Stimulated activated naive CD8-positive, alpha-beta T cell treated with anti-CD3 and anti-CD28 coated beads, Interleukin-15, amount 100 ng/mL, for 72 hours (primary cell): ENCODE measurements around the gene ABHD1.
"Not testable (repeated sequence)": the region's sequence is repeated elsewhere in the genome, so short reads cannot be mapped to it uniquely, and the experiment has no call there.

Experiments used
- ATAC-seq: fragments of 150-1000 bp; cut with Tn5 transposase; 2 replicates; pipeline ENCODE4 v1.10.0; 2021; ENCODE audit warnings: mild to moderate bottlenecking, moderate library complexity
- DNase-seq, 2 donors: peaks; one replicate each; pipeline ENCODE4 v3.0.0; 2021 to 2022
- H3K27ac Mint-ChIP-seq, 2 donors: one replicate each; pipeline ENCODE4 v1.8.0; 2022; ENCODE audit warnings: mild to moderate bottlenecking in 2 of 2, mixed read lengths in 2 of 2, moderate library complexity in 2 of 2
- H3K27me3 Mint-ChIP-seq: one replicate; pipeline ENCODE4 v1.8.0; 2022; ENCODE audit warnings: mixed read lengths
- H3K4me1 Mint-ChIP-seq: one replicate; pipeline ENCODE4 v1.8.0; 2022; ENCODE audit warnings: mild to moderate bottlenecking, mixed read lengths
- H3K4me3 Mint-ChIP-seq, 2 donors: one replicate each; pipeline ENCODE4 v1.8.0; 2022; ENCODE audit warnings: mild to moderate bottlenecking in 2 of 2, mixed read lengths in 2 of 2, moderate library complexity in 1 of 2
- H3K9me3 Mint-ChIP-seq, 2 donors: one replicate each; pipeline ENCODE4 v1.8.0; 2022; ENCODE audit warnings: mixed read lengths in 2 of 2

ABHD1 gene

GRCh38 chr2:27154488-27154887 is 30.9 kb downstream of the ABHD1 start:
- Mint-ChIP-seq H3K27ac (peak overlapping the region in 1 of 2 donors; percentile 64), H3K4me1 (peaks cover 14% of the 10 kb centered on the region), H3K9me3 (no peaks in the 10 kb centered on the region), H3K4me3 (no peak overlapping the region), H3K27me3 (no peaks in the 10 kb centered on the region)
- DNase-seq, result no peak
- no peak for ATAC-seq

- no peaks in the 10 kb centered on the region for H3K27me3 Mint-ChIP-seq
These were observed 31.5 kb downstream of the ABHD1 start for GRCh38 chr2:27155069-27155520.

GRCh38 chr2:27158468-27158867 is 34.9 kb downstream of the ABHD1 start:
- Mint-ChIP-seq H3K4me3 (no peak overlapping the region), H3K27ac (peak overlapping the region in 1 of 2 donors; percentile 57), H3K27me3 (no peaks in the 10 kb centered on the region), H3K9me3 (no peaks in the 10 kb centered on the region), H3K4me1 (peaks cover 2% of the 10 kb centered on the region)
- DNase-seq (no peak), ATAC-seq (peak; percentile 5)

More at GRCh38 chr2:27155069-27155520, 31.5 kb downstream of the ABHD1 start:
- ATAC-seq, result no peak
- H3K4me3 Mint-ChIP-seq, result no peak overlapping the region
- H3K9me3 Mint-ChIP-seq, result no peaks in the 10 kb centered on the region
- DNase-seq, result no peak
- no peak overlapping the region for H3K27ac Mint-ChIP-seq
- peaks cover 14% of the 10 kb centered on the region for H3K4me1 Mint-ChIP-seq

GRCh38 chr2:27159271-27159670 is 35.7 kb downstream of the ABHD1 start:
- DNase-seq (no peak), ATAC-seq (peak; percentile 26)
- H3K4me1 Mint-ChIP-seq, result no peaks in the 10 kb centered on the region
- H3K27me3 Mint-ChIP-seq, result no peaks in the 10 kb centered on the region
- H3K9me3 Mint-ChIP-seq, result no peaks in the 10 kb centered on the region
- H3K27ac Mint-ChIP-seq, result no peak overlapping the region
- H3K4me3 Mint-ChIP-seq, result no peak overlapping the region

GRCh38 chr2:27160191-27160590 is 36.6 kb downstream of the ABHD1 start:
- no peaks in the 10 kb centered on the region for H3K27me3 Mint-ChIP-seq
- no peak overlapping the region for H3K4me3 Mint-ChIP-seq
- no peaks in the 10 kb centered on the region for H3K9me3 Mint-ChIP-seq
- ATAC-seq (no peak), DNase-seq (no peak)
- H3K27ac Mint-ChIP-seq, result no peak overlapping the region
- no peaks in the 10 kb centered on the region for H3K4me1 Mint-ChIP-seq

- Mint-ChIP-seq H3K27ac (no peak overlapping the region), H3K4me3 (no peak overlapping the region), H3K9me3 (no peaks in the 10 kb centered on the region), H3K27me3 (no peaks in the 10 kb centered on the region), H3K4me1 (no peaks in the 10 kb centered on the region)
- ATAC-seq (no peak), DNase-seq (no peak)
These were observed 38.8 kb downstream of the ABHD1 start for GRCh38 chr2:27162151-27163121.

GRCh38 chr2:27164960-27165763 is 41.5 kb downstream of the ABHD1 start:
- ATAC-seq (no peak), DNase-seq (no peak)
- no peaks in the 10 kb centered on the region for H3K4me1 Mint-ChIP-seq
- H3K9me3 Mint-ChIP-seq, result no peaks in the 10 kb centered on the region
- no peak overlapping the region for H3K27ac Mint-ChIP-seq
- no peak overlapping the region for H3K4me3 Mint-ChIP-seq
- no peaks in the 10 kb centered on the region for H3K27me3 Mint-ChIP-seq

GRCh38 chr2:27170581-27171337 is 47.1 kb downstream of the ABHD1 start:
- Mint-ChIP-seq H3K4me3 (peak overlapping the region in 1 of 2 donors; percentile 28), H3K9me3 (no peaks in the 10 kb centered on the region), H3K27me3 (no peaks in the 10 kb centered on the region), H3K4me1 (no peaks in the 10 kb centered on the region), H3K27ac (no peak overlapping the region)
- no peak for DNase-seq
- ATAC-seq, result no peak

- DNase-seq (no peak), ATAC-seq (no peak)
- Mint-ChIP-seq H3K9me3 (no peaks in the 10 kb centered on the region), H3K4me1 (no peaks in the 10 kb centered on the region), H3K4me3 (no peak overlapping the region), H3K27me3 (no peaks in the 10 kb centered on the region), H3K27ac (no peak overlapping the region)
These were observed 47.8 kb downstream of the ABHD1 start for GRCh38 chr2:27171351-27171848.

- Mint-ChIP-seq H3K4me1 (no peaks in the 10 kb centered on the region), H3K27me3 (peaks cover 5% of the 10 kb centered on the region), H3K9me3 (no peaks in the 10 kb centered on the region), H3K4me3 (no peak overlapping the region), H3K27ac (no peak overlapping the region)
- DNase-seq, result no peak
- ATAC-seq, result no peak
These were observed 51.0 kb downstream of the ABHD1 start for GRCh38 chr2:27174638-27175037.

- peaks cover 9% of the 10 kb centered on the region for H3K27me3 Mint-ChIP-seq
- no peak overlapping the region for H3K4me3 Mint-ChIP-seq
- no peaks in the 10 kb centered on the region for H3K9me3 Mint-ChIP-seq
- no peak overlapping the region for H3K27ac Mint-ChIP-seq
- no peak for DNase-seq
- ATAC-seq, result no peak
- H3K4me1 Mint-ChIP-seq, result no peaks in the 10 kb centered on the region
These were observed 51.7 kb downstream of the ABHD1 start for GRCh38 chr2:27175330-27175729.

- H3K27ac Mint-ChIP-seq, H3K9me3 Mint-ChIP-seq, H3K4me1 Mint-ChIP-seq, DNase-seq, H3K4me3 Mint-ChIP-seq, ATAC-seq: not testable (repeated sequence)
- H3K27me3 Mint-ChIP-seq, result peaks cover 13% of the 10 kb centered on the region
These were observed 52.2 kb downstream of the ABHD1 start for GRCh38 chr2:27175781-27176180.

- DNase-seq, result no peak
- peaks cover 32% of the 10 kb centered on the region for H3K27me3 Mint-ChIP-seq
- H3K27ac Mint-ChIP-seq, result no peak overlapping the region
- H3K4me1 Mint-ChIP-seq, result no peaks in the 10 kb centered on the region
- no peak overlapping the region for H3K4me3 Mint-ChIP-seq
- no peaks in the 10 kb centered on the region for H3K9me3 Mint-ChIP-seq
- no peak for ATAC-seq
These were observed 54.1 kb downstream of the ABHD1 start for GRCh38 chr2:27177441-27178351.

- Mint-ChIP-seq H3K4me3 (no peak overlapping the region), H3K4me1 (no peaks in the 10 kb centered on the region), H3K9me3 (no peaks in the 10 kb centered on the region), H3K27ac (no peak overlapping the region), H3K27me3 (peaks cover 34% of the 10 kb centered on the region)
- ATAC-seq (no peak), DNase-seq (no peak)
These were observed 54.9 kb downstream of the ABHD1 start for GRCh38 chr2:27178469-27178868.
